Measurements from ENCODE around the gene PLXNA3. TPM values are rescaled to one million over a fixed set of nuclear protein-coding genes. Genes with fewer than 3 reads are reported as not detected.

Gene PLXNA3
- total RNA-seq, 1 experiment from 2014 or later = 128 TPM

GRCh38 chrX:154430479-154430878, 27.6 kb upstream of the PLXNA3 start:
- H3K4me3 ChIP-seq (ENCODE audit: low read depth in 2 of 2, low read length in 2 of 2) = no peak overlapping the region
- peaks cover 6% of the 10 kb centered on the region for H3K36me3 ChIP-seq (ENCODE audit: control insufficient read depth, insufficient read depth, low read length)
- H3K27me3 ChIP-seq (ENCODE audit: control insufficient read depth, insufficient read depth, low read length) = no peaks in the 10 kb centered on the region
- intact Hi-C loops (cut with micrococcal nuclease; ENCODE audit: unreplicated experiment) (no loop called here), in situ Hi-C loops (cut with HindIII; ENCODE audit: low pct_unique_long_range_greater_than_20kb, low sequenced_read_pairs) (no loop called here)
- H3K9me3 ChIP-seq (ENCODE audit: control insufficient read depth, insufficient read depth, low read depth, low read length) = no peaks in the 10 kb centered on the region
- ATAC-seq (no peak), DNase-seq (ENCODE audit: low read depth, low spot score) (no peak)
- ChIA-PET POLR2A (no interaction called here), CTCF (interaction anchor here (0.7 kb wide), 1 partner anchor 8 kb away, joined by 5 read pairs; no protein-coding TSS in a partner anchor)
- peaks cover 26% of the 10 kb centered on the region for H3K4me1 ChIP-seq (ENCODE audit: control insufficient read depth, insufficient read depth, low read length)
- no TSS peak for BruUV-seq (replicated peaks)
- TF ChIP-seq SIN3A (IDR thresholded peaks at IDR 0.05; ENCODE audit: borderline replicate concordance, insufficient read depth, low read depth, low read length) (no peak), POLR2AphosphoS5 (IDR thresholded peaks at IDR 0.05; ENCODE audit: low read depth, low read length) (no peak), TCF7L2 (IDR thresholded peaks at IDR 0.05; ENCODE audit: low read depth, low read length) (no peak), REST (IDR thresholded peaks at IDR 0.05; ENCODE audit: insufficient read depth in 1 of 2, low read depth in 2 of 2, low read length in 1 of 2) (no peak), CTCF (IDR thresholded peaks at IDR 0.05) (no peak)
- H3K27ac ChIP-seq (ENCODE audit: low read length) = peak overlapping the region; percentile 18; the same call in 1 of the 2 replicates

- Histone ChIP-seq H3K9me3 (ENCODE audit: control insufficient read depth, insufficient read depth, low read depth, low read length) (no peaks in the 10 kb centered on the region), H3K4me3 (ENCODE audit: low read depth in 2 of 2, low read length in 2 of 2) (no peak overlapping the region), H3K4me1 (ENCODE audit: control insufficient read depth, insufficient read depth, low read length) (peaks cover 26% of the 10 kb centered on the region), H3K27me3 (ENCODE audit: control insufficient read depth, insufficient read depth, low read length) (no peaks in the 10 kb centered on the region), H3K36me3 (ENCODE audit: control insufficient read depth, insufficient read depth, low read length) (peaks cover 6% of the 10 kb centered on the region), H3K27ac (ENCODE audit: low read length) (peak overlapping the region; percentile 18; the same call in 1 of the 2 replicates)
- no peak for ATAC-seq
- ChIA-PET CTCF (no interaction called here), POLR2A (interaction anchor here (0.6 kb wide), 1 partner anchor 84 kb away, joined by 3 read pairs; no protein-coding TSS in a partner anchor)
- in situ Hi-C loops (cut with HindIII; ENCODE audit: low pct_unique_long_range_greater_than_20kb, low sequenced_read_pairs) = no loop called here
- DNase-seq (ENCODE audit: low read depth, low spot score) = no peak
- intact Hi-C loops (cut with micrococcal nuclease; ENCODE audit: unreplicated experiment) = no loop called here
- BruUV-seq (replicated peaks) = no TSS peak
- TF ChIP-seq CTCF (IDR thresholded peaks at IDR 0.05) (no peak), TCF7L2 (IDR thresholded peaks at IDR 0.05; ENCODE audit: low read depth, low read length) (no peak), REST (IDR thresholded peaks at IDR 0.05; ENCODE audit: insufficient read depth in 1 of 2, low read depth in 2 of 2, low read length in 1 of 2) (no peak), SIN3A (IDR thresholded peaks at IDR 0.05; ENCODE audit: borderline replicate concordance, insufficient read depth, low read depth, low read length) (no peak), POLR2AphosphoS5 (IDR thresholded peaks at IDR 0.05; ENCODE audit: low read depth, low read length) (no peak)
Observed at GRCh38 chrX:154430916-154431315, 27.2 kb upstream of the PLXNA3 start.

Measured in Panc1 (cell line).